GM19455 (cell line): Measurements from ENCODE around the gene TMPRSS13.
"Not testable (repeated sequence)": the region's sequence is repeated elsewhere in the genome, so short reads cannot be mapped to it uniquely, and the experiment has no call there.

ENCODE experiments used
- ATAC-seq: cut with Tn5 transposase; IDR thresholded peaks from one replicate; pipeline ENCODE4 v1.9.1; 2021; ENCODE audit not compliant: unreplicated experiment

TMPRSS13 gene

DNA sequence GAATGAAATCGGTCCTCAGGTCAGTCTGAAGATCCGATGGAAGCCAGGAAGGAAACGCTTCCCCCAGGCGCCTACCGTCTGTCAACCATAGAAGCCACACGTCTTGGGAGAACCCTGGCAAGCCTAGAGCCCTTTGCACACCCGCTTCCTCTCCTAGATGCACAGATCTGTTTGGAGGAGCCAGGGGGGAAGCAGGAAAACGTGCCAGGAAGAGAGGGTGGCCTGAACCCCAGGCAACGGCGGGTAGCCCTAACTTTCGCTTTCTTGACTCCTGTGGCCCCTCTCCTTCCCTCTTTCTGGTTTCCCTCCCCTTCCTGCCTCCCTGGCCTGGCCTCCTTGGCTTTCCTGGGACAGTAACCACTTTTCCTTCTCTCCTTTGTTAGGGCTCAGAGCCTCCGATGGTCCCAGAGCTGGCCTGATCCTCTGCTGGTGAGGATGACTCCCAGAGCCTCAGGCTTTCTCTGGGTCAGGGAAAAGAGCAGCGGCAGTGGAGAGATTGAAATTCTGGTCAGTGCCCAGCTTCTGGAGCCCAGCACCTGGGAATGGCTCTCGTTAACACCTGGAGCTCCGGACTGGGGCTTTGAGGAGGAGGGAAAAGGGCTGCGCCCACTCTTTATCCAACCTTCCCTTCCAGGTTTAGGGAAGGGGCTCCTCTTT lies 54.8 kb downstream of the TMPRSS13 start:
- ATAC-seq = no peak

- no peak for ATAC-seq
Observed at GRCh38 chr11:117873828-117874125, 55.4 kb downstream of the TMPRSS13 start.

GRCh38 chr11:117872975-117873827 lies 56.0 kb downstream of the TMPRSS13 start:
- ATAC-seq = no peak

DNA sequence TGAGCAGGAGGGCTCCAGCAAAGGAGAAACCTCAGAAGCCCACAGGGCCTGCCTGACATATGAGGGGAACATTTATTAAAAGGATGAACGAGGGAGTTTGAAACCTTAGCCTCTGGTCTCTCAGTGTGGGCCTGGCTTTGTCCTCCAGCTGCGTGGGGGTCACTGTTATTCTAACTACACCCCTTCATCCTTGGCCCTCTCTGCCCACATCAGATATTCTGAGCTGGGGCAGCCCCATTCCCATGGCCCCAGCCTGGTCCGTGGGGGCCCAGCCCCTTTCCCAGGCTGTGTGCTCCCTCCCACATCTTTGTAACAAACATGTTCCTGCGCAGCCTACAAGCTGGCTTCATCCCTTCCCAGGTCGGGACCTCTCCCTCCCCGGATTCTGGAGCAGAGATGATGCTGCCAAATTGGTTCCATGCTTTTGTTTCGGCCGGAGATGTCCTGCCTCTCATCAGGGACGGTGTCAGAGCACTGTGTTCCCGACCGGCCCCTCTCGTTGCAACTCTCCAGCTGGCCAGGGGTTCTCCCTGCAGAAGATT lies 56.7 kb downstream of the TMPRSS13 start:
- ATAC-seq = no peak

- no peak for ATAC-seq
Observed at GRCh38 chr11:117871784-117872183, 57.4 kb downstream of the TMPRSS13 start.

DNA sequence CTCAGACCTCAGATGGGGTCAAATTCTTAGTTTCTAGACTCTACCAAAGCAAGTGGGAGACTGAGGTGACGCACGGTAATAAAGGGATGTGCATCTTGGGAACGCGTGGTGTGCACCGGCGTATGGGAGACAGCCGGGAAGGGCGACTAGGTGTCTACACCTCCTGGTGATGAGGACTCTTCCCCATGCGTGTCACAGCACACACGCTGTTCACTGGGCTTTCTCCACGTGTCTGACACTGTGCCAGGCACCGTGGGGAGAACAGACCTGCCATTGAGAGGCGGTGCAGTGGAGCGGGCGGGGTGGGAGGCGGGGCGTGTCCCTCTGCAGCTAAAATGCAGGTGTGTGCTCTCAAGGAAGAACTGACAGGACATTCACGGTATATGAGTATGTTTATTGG lies 58.0 kb downstream of the TMPRSS13 start:
- ATAC-seq = no peak

DNA sequence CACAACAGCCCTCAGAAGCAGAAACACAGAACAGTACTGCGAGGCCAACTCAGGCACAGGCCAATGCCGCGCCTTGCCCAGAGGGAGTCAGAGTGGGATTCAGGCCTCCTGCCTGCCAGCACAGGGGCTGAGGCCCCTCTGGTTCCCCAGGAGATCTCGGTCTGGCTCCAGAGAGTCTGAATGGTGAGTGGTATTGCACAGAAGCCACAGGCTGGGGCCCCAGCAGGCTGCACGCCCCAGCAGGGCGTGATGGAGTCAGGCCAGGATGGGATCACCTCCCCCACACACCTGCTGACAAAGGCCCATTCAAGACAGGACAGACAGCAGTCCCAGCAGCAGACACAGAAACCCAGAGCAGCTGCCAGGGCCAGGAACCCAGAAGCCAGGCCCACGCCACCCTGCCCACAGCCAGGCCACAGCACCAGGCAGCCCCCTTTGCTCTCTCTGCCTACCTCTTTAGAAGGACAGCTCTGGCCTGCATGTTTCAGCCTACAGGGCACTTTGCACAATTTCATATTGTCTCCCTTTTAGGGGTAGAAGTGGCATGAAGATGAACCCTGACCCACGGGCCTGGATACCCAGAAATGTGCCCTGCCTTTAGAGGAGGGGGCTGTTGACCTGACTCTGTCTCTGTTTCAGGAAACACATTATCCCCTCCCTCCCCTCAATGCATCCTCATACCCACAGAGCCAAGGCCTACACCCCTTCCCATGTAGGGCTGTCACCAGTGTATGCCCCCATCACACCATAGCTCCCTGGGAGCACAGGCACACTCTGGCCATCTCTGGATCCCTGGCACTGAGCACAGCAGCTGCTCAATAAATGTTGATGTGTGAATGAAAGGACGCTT lies 58.9 kb downstream of the TMPRSS13 start:
- ATAC-seq = no peak

- no peak for ATAC-seq
Observed at GRCh38 chr11:117869604-117870003, 59.6 kb downstream of the TMPRSS13 start.

- no peak for ATAC-seq
Observed at GRCh38 chr11:117868815-117869561, 60.2 kb downstream of the TMPRSS13 start.

DNA sequence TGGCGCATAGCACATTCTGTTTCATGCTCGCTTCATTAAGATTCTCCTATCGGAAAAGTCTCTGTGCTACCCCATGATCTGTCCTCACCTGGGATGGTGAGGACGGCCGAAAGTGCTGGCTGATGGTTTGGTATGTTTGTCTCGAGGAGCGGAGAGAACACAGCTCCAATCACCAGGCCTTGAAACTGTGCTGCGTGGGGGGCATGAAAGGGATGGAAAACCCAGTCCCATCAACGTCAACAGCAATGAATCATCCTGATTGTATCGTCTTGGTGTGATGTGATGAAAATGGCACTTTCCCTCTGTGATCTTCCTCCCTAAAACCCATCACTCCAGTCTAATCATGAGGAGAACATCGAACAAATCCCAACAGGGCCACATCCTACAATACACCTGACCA lies 61.1 kb downstream of the TMPRSS13 start:
- ATAC-seq = no peak

DNA sequence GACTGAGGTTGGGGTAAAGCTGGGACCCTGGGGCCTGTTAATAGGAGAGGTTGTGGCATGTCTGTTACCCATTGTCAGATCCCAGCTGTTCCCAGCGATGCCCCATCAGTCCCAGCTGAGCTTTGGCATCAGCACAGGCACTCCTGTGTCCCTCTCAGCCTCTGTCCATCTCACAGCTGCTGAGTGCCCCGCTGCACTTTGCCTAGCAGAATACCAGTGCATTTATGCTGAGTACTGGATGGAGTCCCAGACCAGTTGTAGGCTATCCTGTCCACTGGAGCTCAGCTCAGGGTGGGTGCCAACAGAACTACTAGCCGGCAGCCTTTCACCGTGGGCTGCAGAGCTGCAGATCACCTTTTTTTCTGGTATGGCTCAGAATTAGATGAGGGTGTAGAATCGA lies 62.7 kb downstream of the TMPRSS13 start:
- no peak for ATAC-seq

- not testable (repeated sequence) for ATAC-seq
Observed at GRCh38 chr11:117865546-117865945, 63.7 kb downstream of the TMPRSS13 start.

DNA sequence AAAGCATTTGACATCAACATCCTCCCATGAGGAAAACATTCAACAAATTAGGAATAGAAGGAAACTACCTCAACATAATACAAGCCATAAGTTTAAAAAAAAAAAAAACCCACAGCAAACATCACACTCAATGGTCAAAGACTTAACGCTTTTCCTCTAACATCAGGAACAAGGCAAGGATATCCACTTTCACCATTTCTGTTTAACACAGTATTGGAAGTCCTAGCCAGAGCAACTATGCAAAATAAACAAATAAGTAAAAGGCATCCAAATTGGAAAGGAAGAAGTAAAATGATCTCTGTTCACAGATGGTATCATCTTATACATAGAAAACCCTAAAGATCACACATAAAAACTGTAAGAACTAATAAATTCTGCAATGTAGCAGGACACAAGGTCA lies 65.8 kb downstream of the TMPRSS13 start:
- no peak for ATAC-seq

GRCh38 chr11:117862753-117863152 lies 66.4 kb downstream of the TMPRSS13 start:
- ATAC-seq = no peak

GRCh38 chr11:117862019-117862725 lies 67.0 kb downstream of the TMPRSS13 start:
- ATAC-seq = no peak

GRCh38 chr11:117861151-117862018 lies 67.8 kb downstream of the TMPRSS13 start:
- no peak for ATAC-seq

- no peak for ATAC-seq
Observed at GRCh38 chr11:117860139-117860538, 69.1 kb downstream of the TMPRSS13 start.

DNA sequence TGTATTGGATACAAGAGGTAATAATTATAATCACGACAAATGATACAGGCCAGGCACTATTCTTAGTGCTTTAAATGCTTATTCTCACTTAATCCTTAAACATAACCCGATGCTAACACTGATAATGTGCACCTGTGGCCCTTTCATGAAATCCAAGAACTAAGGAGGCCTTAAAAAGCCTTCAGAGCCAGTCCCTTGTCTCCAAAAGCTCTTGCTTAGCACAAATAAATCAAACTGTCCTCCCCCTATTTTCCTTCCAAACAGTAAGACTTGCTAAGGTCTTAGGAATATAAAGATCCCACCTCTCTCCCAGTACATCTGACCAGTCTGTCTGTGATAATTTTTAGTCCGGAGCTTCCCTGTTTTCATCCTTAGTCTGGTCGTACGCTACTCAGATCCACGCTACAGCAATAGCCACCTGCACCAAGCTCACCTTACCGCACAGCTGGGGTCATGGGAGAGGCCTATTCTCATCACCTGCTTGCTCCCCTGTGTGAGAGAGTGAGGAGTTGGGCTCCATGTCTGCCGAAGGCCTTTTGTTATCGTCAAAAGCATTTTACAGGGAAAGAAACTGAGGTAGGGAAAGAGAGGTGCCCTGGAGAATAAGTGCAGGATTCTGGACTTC lies 69.6 kb downstream of the TMPRSS13 start:
- ATAC-seq = no peak

DNA sequence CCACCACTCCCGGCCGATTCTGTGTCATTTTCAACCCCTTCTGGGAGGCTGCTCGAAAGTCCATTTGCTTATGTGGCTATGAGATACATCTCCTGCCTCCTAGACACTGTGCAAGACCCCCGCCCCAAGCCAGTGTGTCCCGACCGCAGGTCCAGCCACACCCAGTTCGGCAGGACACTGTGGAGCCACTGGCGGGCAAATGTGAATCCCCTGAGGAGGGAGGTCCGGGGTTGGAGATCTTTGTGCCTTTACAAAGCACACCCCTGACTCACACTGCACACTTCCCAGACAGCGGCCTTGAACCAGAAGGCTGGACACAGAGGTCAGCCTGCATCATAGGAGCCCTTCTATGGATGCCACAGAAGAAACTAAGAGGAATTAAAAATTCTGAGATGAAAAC lies 70.1 kb downstream of the TMPRSS13 start:
- no peak for ATAC-seq
